Parathyroid adenoma (tissue), 2 donors: Measurements from ENCODE around the gene TP53I13.

Source experiments
- H2AFZ ChIP-seq: fragments of 300-600 bp; sonication (generic); one replicate; pipeline ENCODE4 v1.7.0; 2017; ENCODE audit warnings: antibody characterized with exemption, mild to moderate bottlenecking
- H3K27ac ChIP-seq: fragments of 300-600 bp; sonication (generic); one replicate; pipeline ENCODE4 v1.7.0; 2017
- H3K27me3 ChIP-seq: fragments of 300-600 bp; sonication (generic); one replicate; pipeline ENCODE4 v1.7.0; 2017; ENCODE audit warnings: low read length; ENCODE audit not compliant: control insufficient read depth, insufficient read depth
- H3K36me3 ChIP-seq: fragments of 300-600 bp; sonication (generic); one replicate; pipeline ENCODE4 v1.7.0; 2017; ENCODE audit warnings: low read length; ENCODE audit not compliant: control insufficient read depth, insufficient read depth
- H3K4me1 ChIP-seq: fragments of 300-600 bp; sonication (generic); one replicate; pipeline ENCODE4 v1.7.0; 2017; ENCODE audit warnings: control low read depth
- H3K4me2 ChIP-seq: fragments of 300-600 bp; sonication (generic); one replicate; pipeline ENCODE4 v1.7.0; 2017; ENCODE audit warnings: low read length
- H3K4me3 ChIP-seq: fragments of 300-600 bp; sonication (generic); one replicate; pipeline ENCODE4 v1.7.0; 2017; ENCODE audit warnings: low read depth, low read length
- H3K79me2 ChIP-seq: fragments of 300-600 bp; sonication (generic); one replicate; pipeline ENCODE4 v1.7.0; 2017; ENCODE audit warnings: control low read depth
- H3K9ac ChIP-seq: fragments of 300-600 bp; sonication (generic); one replicate; pipeline ENCODE4 v1.7.0; 2017; ENCODE audit warnings: mild to moderate bottlenecking
- H3K9me3 ChIP-seq: fragments of 300-600 bp; sonication (generic); one replicate; pipeline ENCODE4 v1.7.0; 2017; ENCODE audit warnings: low read length; ENCODE audit not compliant: control insufficient read depth
- CTCF ChIP-seq: fragments of 300-600 bp; sonication (generic); IDR thresholded peaks from one replicate; pipeline ENCODE4 v1.7.0; 2017; ENCODE audit warnings: antibody characterized with exemption, mild to moderate bottlenecking
- donor health status: primary hyperparathyroidism.

The TP53I13 gene

GRCh38 chr17:29620779-29621500 is 52.4 kb downstream of the TP53I13 start:
- Histone ChIP-seq H3K4me3 (no peak overlapping the region), H3K36me3 (no peaks in the 10 kb centered on the region), H3K4me1 (peaks cover 40% of the 10 kb centered on the region), H3K27me3 (no peaks in the 10 kb centered on the region), H2AFZ (no peak overlapping the region), H3K9me3 (no peaks in the 10 kb centered on the region), H3K79me2 (no peaks in the 10 kb centered on the region), H3K4me2 (no peak overlapping the region), H3K9ac (no peak overlapping the region), H3K27ac (no peak overlapping the region)
- TF ChIP-seq CTCF = no peak

GRCh38 chr17:29621751-29622194 is 53.3 kb downstream of the TP53I13 start:
- no peak for TF ChIP-seq CTCF
- no peaks in the 10 kb centered on the region for H3K27me3 ChIP-seq

More at GRCh38 chr17:29621751-29622194, 53.3 kb downstream of the TP53I13 start:
- peak overlapping the region; percentile 71 for H3K9ac ChIP-seq
- peak overlapping the region; percentile 53 for H3K27ac ChIP-seq
- H2AFZ ChIP-seq = peak overlapping the region; percentile 88
- no peaks in the 10 kb centered on the region for H3K9me3 ChIP-seq
- H3K4me3 ChIP-seq = peak overlapping the region; percentile 68
- H3K79me2 ChIP-seq = no peaks in the 10 kb centered on the region
- no peaks in the 10 kb centered on the region for H3K36me3 ChIP-seq
- peak overlapping the region; percentile 78 for H3K4me2 ChIP-seq
- H3K4me1 ChIP-seq = peaks cover 44% of the 10 kb centered on the region
